ENCODE results near the gene NYNRIN.

DNA sequence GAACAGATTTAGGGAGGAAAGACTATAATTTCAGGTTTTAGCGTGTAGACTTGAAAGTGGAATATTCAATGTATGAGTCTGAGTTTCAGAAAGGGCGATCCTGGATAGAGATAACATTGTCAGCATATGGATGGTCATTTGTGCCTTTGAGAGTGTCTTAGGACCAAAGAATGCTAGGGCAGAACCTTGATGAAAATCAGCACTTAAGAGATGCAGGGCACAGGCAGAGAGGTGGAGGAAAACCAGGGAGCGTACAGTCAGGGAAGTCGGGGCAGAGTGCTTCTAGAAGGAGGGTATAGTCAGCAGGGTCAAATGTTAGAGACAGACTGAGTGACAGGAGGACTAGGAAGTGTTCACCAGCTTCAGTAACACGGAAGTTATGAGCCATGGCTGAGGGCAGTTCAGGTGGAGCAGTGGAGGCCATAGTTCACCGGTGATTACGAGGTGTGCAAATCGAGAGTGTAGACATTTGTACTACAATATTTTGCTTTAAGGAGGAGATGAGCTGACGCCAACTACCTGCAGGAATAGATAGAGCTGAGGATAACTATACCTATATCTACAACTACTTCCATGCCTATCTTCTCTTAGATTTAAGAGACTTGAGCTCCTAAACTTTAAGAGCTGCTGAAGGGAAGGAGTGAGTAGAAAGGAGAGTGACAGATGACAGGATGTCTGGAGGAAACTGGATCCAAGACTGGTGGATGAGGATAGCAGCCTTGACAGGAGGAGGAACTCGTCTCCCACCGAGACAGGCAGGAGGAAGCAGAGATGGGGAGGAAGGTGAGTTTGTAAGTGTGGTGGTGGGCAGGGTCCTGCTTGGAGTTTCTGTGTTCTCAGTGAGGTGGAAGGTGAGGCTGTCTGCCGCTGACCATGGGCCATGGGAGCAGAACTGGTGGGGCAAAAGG, 24.1 kb downstream of the NYNRIN start:
- TF ChIP-seq POLR2A (IDR thresholded peaks at IDR 0.05; ENCODE audit: low read length), result peak; percentile 5
- no peak for TF ChIP-seq GATA1 (IDR thresholded peaks at IDR 0.05; ENCODE audit: low read depth, low read length)
